ENCODE measurements around the gene THAP9.
A peak's percentile ranks its signal among the peaks of the same experiment; 100 is the strongest.
"Not testable (repeated sequence)": the region's sequence is repeated elsewhere in the genome, so short reads cannot be mapped to it uniquely, and the experiment has no call there.

Gene THAP9

DNA sequence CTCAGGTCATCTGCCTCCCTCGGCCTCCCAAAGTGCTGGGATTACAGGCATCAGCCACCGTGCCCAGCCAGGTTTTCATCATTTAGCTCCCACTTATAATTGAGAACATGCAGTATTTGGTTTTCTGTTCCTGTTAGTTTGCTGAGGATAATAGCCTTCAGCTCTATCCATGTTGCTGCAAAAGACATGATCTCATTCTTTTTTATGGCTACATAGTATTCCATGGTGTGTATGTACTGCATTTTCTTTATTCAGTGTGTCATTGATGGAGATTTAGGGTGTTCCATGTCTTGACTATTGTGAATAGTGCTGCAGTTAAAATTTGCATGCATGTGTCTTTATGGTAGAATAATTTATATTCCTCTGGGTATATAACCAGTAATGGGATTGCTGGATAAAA, 13.4 kb downstream of the THAP9 start:
- CTCF ChIA-PET: interaction anchor here (1.2 kb wide), 1 partner anchor 63 kb away, joined by 3 read pairs; no protein-coding TSS in a partner anchor
- peak; percentile 79 for TF ChIP-seq ZNF146 (tag by site-specific recombination; IDR thresholded peaks at IDR 0.05)
- H3K4me1 ChIP-seq (ENCODE audit: control insufficient read depth, insufficient read depth, low read length); H3K4me3 ChIP-seq (ENCODE audit: low read depth, low read length); POLR2A ChIA-PET; H3K9me3 ChIP-seq (ENCODE audit: control insufficient read depth, insufficient read depth, low read depth, low read length); H3K27ac ChIP-seq (ENCODE audit: extremely low read depth, low read depth, low read length): not testable (repeated sequence)
- peaks cover 0 to 36% of the 10 kb centered on the region in 2 experiments; a peak in 1 of 3 replicates for H3K36me3 ChIP-seq (ENCODE audit: control insufficient read depth in 2 of 2, insufficient read depth in 1 of 2, low read length in 2 of 2)

DNA sequence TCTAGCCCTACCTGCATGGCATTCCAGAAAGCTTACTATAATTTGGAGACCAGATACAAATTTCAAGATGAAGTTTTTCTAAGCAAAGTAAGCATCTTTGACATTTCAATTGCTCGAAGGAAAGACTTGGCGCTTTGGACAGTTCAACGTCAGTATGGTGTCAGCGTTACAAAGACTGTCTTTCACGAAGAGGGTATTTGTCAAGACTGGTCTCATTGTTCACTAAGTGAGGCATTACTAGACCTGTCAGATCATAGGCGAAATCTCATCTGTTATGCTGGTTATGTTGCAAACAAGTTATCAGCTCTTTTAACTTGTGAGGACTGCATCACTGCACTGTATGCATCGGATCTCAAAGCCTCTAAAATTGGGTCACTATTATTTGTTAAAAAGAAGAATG, 17.6 kb downstream of the THAP9 start:
- ChIA-PET CTCF (no interaction called here), POLR2A (no interaction called here)
- Histone ChIP-seq H3K36me3 (ENCODE audit: control insufficient read depth in 2 of 2, insufficient read depth in 1 of 2, low read length in 2 of 2) (peaks cover 0 to 30% of the 10 kb centered on the region in 2 experiments; a peak in 1 of 3 replicates), H3K4me1 (ENCODE audit: control insufficient read depth, insufficient read depth, low read length) (no peaks in the 10 kb centered on the region), H3K4me3 (ENCODE audit: low read depth, low read length) (no peak overlapping the region), H3K27ac (ENCODE audit: extremely low read depth, low read depth, low read length) (no peak overlapping the region), H3K9me3 (ENCODE audit: control insufficient read depth, insufficient read depth, low read depth, low read length) (no peaks in the 10 kb centered on the region)
- TF ChIP-seq ZBTB44 (tag by site-specific recombination; IDR thresholded peaks at IDR 0.05) (no peak), ZNF140 (tag by site-specific recombination; IDR thresholded peaks at IDR 0.05) (no peak), PRDM1 (tag by site-specific recombination; IDR thresholded peaks at IDR 0.05) (no peak), ZNF600 (tag by site-specific recombination; IDR thresholded peaks at IDR 0.05) (no peak), ZNF830 (tag by site-specific recombination; IDR thresholded peaks at IDR 0.05; ENCODE audit: low read depth) (no peak), ZNF184 (tag by site-specific recombination; IDR thresholded peaks at IDR 0.05) (no peak), ZNF558 (tag by site-specific recombination; IDR thresholded peaks at IDR 0.05) (no peak), ZNF707 (tag by site-specific recombination; IDR thresholded peaks at IDR 0.05) (no peak), ZNF155 (tag by site-specific recombination; IDR thresholded peaks at IDR 0.05) (no peak), ZNF10 (tag by site-specific recombination; IDR thresholded peaks at IDR 0.05) (no peak), ZNF341 (tag by site-specific recombination; IDR thresholded peaks at IDR 0.05; ENCODE audit: low read depth) (no peak), SP3 (tag by site-specific recombination; IDR thresholded peaks at IDR 0.05) (no peak), ZNF677 (tag by site-specific recombination; IDR thresholded peaks at IDR 0.05) (no peak), ELK4 (IDR thresholded peaks at IDR 0.05; ENCODE audit: borderline replicate concordance, low read depth, low read length) (no peak)
- TF ChIP-seq, protein P1, sequence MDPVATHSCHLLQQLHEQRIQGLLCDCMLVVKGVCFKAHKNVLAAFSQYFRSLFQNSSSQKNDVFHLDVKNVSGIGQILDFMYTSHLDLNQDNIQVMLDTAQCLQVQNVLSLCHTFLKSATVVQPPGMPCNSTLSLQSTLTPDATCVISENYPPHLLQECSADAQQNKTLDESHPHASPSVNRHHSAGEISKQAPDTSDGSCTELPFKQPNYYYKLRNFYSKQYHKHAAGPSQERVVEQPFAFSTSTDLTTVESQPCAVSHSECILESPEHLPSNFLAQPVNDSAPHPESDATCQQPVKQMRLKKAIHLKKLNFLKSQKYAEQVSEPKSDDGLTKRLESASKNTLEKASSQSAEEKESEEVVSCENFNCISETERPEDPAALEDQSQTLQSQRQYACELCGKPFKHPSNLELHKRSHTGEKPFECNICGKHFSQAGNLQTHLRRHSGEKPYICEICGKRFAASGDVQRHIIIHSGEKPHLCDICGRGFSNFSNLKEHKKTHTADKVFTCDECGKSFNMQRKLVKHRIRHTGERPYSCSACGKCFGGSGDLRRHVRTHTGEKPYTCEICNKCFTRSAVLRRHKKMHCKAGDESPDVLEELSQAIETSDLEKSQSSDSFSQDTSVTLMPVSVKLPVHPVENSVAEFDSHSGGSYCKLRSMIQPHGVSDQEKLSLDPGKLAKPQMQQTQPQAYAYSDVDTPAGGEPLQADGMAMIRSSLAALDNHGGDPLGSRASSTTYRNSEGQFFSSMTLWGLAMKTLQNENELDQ (tag by site-specific recombination; IDR thresholded peaks at IDR 0.05; ENCODE audit: low read depth): no peak

- Histone ChIP-seq H3K36me3 (ENCODE audit: control insufficient read depth in 2 of 2, insufficient read depth in 1 of 2, low read length in 2 of 2) (peaks cover 0 to 27% of the 10 kb centered on the region in 2 experiments; a peak in 1 of 3 replicates), H3K9me3 (ENCODE audit: control insufficient read depth, insufficient read depth, low read depth, low read length) (no peaks in the 10 kb centered on the region), H3K4me3 (ENCODE audit: low read depth, low read length) (no peak overlapping the region), H3K27ac (ENCODE audit: extremely low read depth, low read depth, low read length) (no peak overlapping the region), H3K4me1 (ENCODE audit: control insufficient read depth, insufficient read depth, low read length) (no peaks in the 10 kb centered on the region)
- POLR2A ChIA-PET: no interaction called here
- CTCF ChIA-PET: no interaction called here
- TF ChIP-seq OSR2 (tag by site-specific recombination; IDR thresholded peaks at IDR 0.05) (no peak), ZNF514 (tag by site-specific recombination; IDR thresholded peaks at IDR 0.05) (no peak), MEIS1 (CRISPR knock-in tag; IDR thresholded peaks at IDR 0.05; ENCODE audit: borderline replicate concordance) (no peak), ZNF837 (tag by site-specific recombination; IDR thresholded peaks at IDR 0.05) (no peak), GLIS2 (tag by site-specific recombination; IDR thresholded peaks at IDR 0.05) (no peak), ZNF169 (tag by site-specific recombination; IDR thresholded peaks at IDR 0.05) (no peak)
- TF ChIP-seq, protein P2, sequence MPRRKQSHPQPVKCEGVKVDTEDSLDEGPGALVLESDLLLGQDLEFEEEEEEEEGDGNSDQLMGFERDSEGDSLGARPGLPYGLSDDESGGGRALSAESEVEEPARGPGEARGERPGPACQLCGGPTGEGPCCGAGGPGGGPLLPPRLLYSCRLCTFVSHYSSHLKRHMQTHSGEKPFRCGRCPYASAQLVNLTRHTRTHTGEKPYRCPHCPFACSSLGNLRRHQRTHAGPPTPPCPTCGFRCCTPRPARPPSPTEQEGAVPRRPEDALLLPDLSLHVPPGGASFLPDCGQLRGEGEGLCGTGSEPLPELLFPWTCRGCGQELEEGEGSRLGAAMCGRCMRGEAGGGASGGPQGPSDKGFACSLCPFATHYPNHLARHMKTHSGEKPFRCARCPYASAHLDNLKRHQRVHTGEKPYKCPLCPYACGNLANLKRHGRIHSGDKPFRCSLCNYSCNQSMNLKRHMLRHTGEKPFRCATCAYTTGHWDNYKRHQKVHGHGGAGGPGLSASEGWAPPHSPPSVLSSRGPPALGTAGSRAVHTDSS (tag by site-specific recombination; IDR thresholded peaks at IDR 0.05): no peak
- TF ChIP-seq, protein P3, sequence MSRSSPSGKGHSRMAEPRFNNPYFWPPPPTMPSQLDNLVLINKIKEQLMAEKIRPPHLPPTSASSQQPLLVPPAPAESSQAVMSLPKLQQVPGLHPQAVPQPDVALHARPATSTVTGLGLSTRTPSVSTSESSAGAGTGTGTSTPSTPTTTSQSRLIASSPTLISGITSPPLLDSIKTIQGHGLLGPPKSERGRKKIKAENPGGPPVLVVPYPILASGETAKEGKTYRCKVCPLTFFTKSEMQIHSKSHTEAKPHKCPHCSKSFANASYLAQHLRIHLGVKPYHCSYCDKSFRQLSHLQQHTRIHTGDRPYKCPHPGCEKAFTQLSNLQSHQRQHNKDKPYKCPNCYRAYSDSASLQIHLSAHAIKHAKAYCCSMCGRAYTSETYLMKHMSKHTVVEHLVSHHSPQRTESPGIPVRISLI (tag by site-specific recombination; IDR thresholded peaks at IDR 0.05): no peak
- TF ChIP-seq, protein P4, sequence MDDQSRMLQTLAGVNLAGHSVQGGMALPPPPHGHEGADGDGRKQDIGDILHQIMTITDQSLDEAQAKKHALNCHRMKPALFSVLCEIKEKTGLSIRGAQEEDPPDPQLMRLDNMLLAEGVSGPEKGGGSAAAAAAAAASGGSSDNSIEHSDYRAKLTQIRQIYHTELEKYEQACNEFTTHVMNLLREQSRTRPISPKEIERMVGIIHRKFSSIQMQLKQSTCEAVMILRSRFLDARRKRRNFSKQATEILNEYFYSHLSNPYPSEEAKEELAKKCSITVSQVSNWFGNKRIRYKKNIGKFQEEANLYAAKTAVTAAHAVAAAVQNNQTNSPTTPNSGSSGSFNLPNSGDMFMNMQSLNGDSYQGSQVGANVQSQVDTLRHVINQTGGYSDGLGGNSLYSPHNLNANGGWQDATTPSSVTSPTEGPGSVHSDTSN (CRISPR knock-in tag; IDR thresholded peaks at IDR 0.05): no peak
Measured at GRCh38 chr4:82919386-82919785, 18.9 kb downstream of the THAP9 start.
